Muscle layer of duodenum (tissue), 2 donors: ENCODE measurements around the gene PRKG1.
"Not testable (repeated sequence)": the region's sequence is repeated elsewhere in the genome, so short reads cannot be mapped to it uniquely, and the experiment has no call there.

ENCODE experiments used
- H3K27ac ChIP-seq: one replicate; pipeline ENCODE4 v1.7.0; 2013; ENCODE audit warnings: mild to moderate bottlenecking, low read length
- H3K27me3 ChIP-seq: one replicate; pipeline ENCODE4 v1.7.0; 2013; ENCODE audit warnings: low read depth, mild to moderate bottlenecking, control low read depth, low read length
- H3K36me3 ChIP-seq, 2 donors: one replicate each; pipeline ENCODE4 v1.7.0; 2013; ENCODE audit warnings: low read length in 2 of 2, control low read depth in 1 of 2, mild to moderate bottlenecking in 1 of 2; ENCODE audit not compliant: insufficient read depth in 2 of 2, control insufficient read depth in 1 of 2
- H3K4me1 ChIP-seq, 2 donors: one replicate each; pipeline ENCODE4 v1.7.0; 2013; ENCODE audit warnings: low read length in 2 of 2, mild to moderate bottlenecking in 2 of 2, control low read depth in 1 of 2, moderate library complexity in 1 of 2; ENCODE audit not compliant: insufficient read depth in 2 of 2, control insufficient read depth in 1 of 2
- H3K4me3 ChIP-seq, 2 donors: one replicate each; pipeline ENCODE4 v1.7.0; 2013; ENCODE audit warnings: low read length in 2 of 2, low read depth in 1 of 2, mild to moderate bottlenecking in 1 of 2
- H3K9me3 ChIP-seq, 2 donors: one replicate each; pipeline ENCODE4 v1.7.0; 2013; ENCODE audit warnings: low read length in 2 of 2, control low read depth in 1 of 2, mild to moderate bottlenecking in 1 of 2; ENCODE audit not compliant: control insufficient read depth in 1 of 2
- donor health status: healthy.

Gene PRKG1

DNA sequence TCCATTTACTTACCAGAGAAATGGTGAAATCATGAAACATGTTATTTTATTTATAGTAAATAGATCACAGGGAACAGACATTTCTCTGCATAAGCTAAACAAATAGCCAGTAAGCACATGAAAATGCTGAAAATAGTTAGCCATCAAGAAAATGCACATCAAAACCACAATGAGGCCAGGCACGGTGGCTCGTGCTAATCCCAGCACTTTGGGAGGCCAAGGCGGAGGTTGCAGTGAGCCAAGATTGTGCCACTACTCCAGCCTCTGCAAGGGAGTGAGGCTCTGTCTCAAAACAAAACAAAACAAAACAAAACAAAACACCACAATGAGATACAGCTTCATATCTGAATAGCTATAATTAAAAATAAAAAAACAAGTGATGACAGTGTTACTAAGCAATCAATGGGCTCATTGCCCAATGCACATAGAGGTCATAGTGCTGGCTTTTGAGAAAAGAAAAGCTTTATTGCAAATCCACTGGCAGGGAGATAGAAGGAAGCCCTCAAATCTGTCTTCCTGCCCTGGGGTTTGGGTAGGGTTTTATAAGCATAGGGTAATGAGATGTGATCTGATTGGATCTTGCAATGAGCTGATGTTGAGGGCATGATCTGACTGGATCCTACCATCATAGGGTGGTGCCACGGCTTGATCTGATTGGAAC lies 608.9 kb downstream of the PRKG1 start:
- H3K27ac ChIP-seq = no peak overlapping the region
- H3K4me3 ChIP-seq = no peak overlapping the region
- H3K4me1 ChIP-seq = peaks cover 0 to 5% of the 10 kb centered on the region in 2 donors
- H3K9me3 ChIP-seq = no peaks in the 10 kb centered on the region
- no peaks in the 10 kb centered on the region for H3K27me3 ChIP-seq
- no peaks in the 10 kb centered on the region for H3K36me3 ChIP-seq

DNA sequence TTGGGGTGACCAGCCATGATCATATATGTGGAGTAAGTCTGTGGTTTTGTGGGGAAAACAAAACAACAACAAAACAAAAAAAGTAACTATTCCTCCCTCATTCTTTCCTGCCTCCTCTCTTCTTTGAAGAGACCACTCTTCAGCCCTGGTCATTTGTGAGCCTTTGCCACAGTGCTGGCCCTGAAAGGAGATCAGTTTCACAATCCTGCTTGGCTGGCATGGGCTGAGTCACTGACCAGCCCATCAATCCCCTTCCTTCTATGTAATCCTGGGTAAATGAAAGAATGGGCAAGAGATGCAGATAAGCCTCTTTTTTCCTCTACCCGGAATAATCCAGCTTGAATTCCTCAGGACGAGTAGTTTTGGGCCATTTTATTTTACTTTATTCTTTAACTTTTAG lies 611.5 kb downstream of the PRKG1 start:
- H3K36me3 ChIP-seq = no peaks in the 10 kb centered on the region
- no peak overlapping the region for H3K4me3 ChIP-seq
- no peaks in the 10 kb centered on the region for H3K9me3 ChIP-seq
- peaks cover 0 to 5% of the 10 kb centered on the region in 2 donors for H3K4me1 ChIP-seq
- H3K27me3 ChIP-seq = no peaks in the 10 kb centered on the region
- H3K27ac ChIP-seq = no peak overlapping the region

DNA sequence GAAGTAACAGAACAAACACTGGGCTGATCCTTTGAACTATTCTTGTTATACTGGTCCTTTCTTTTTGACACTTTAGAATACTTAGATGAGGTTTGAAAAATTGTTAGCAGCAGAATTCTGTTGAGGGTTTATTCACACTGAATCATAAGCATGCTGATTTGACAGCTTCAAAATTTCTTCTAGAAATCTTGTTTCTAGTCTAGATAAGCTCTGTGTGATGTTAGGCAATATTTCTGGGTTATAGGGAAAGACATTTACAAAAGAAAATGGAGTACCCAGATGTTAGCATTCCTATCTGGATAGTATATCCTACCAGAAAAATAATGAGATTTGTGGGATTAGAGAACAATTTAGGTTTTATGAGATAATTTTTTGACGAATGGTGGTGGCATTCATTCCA lies 613.0 kb downstream of the PRKG1 start:
- Histone ChIP-seq H3K27me3 (no peaks in the 10 kb centered on the region), H3K9me3 (no peaks in the 10 kb centered on the region), H3K4me3 (no peak overlapping the region), H3K36me3 (no peaks in the 10 kb centered on the region), H3K4me1 (peaks cover 0 to 5% of the 10 kb centered on the region in 2 donors), H3K27ac (no peak overlapping the region)

DNA sequence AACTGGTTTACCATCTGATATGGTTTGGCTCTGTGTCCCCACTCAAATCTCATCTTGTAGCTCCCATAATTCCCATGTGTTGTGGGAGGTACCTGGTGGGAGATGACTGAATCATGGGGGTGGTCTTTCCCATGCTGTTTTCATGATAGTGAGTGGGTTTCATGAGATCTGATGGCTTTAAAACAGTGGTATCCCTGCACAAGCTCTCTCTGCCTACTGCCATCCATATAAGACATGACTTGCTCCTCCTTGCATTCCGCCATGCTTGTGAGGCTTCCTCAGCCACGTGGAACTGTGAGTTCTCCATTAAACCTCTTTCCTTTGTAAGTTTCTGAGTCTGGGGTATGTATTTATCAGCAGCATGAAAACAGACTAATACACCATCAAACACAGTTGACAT lies 614.5 kb downstream of the PRKG1 start:
- H3K4me1 ChIP-seq, H3K27me3 ChIP-seq, H3K27ac ChIP-seq, H3K4me3 ChIP-seq, H3K9me3 ChIP-seq, H3K36me3 ChIP-seq: not testable (repeated sequence)

DNA sequence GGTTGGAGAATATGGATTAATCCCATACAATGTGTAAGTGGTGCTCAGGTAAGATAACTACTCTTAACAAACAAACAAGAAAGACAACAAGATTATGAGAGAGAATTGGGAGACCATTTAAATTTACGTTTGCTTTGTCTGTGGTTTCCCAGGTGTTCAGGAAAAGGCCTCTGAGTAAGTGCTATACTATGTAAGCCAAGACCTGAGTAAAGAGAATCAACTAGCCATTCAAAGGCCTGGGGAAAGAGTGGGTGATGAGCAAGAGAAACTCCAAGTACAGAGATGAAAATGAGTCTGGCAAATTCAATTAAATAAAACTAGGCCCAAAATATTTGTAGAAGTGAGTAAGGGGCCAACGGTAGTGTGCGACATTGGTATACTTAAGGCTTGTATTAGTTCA lies 615.2 kb downstream of the PRKG1 start:
- Histone ChIP-seq H3K4me3 (no peak overlapping the region), H3K27me3 (no peaks in the 10 kb centered on the region), H3K4me1 (no peaks in the 10 kb centered on the region), H3K9me3 (no peaks in the 10 kb centered on the region), H3K36me3 (no peaks in the 10 kb centered on the region), H3K27ac (no peak overlapping the region)

DNA sequence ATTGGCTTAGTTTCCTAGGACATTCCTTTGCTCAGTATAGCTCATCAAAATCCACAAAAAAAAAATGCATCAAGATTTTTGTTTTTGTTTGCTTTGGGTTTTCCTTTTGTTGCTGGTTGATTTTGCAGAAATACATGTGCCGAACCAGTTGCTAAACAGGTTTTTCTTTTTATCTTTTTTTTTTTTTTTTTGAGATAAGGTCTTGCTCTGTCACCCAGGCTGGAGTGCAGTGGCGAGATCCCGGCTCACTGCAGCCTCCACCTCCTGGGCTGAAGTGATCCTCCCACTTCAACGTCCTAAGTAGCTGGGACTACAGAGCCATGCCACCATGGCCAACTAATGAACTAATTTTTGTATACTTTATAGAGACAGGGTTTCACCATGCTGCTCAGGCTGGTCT lies 616.8 kb downstream of the PRKG1 start:
- H3K4me3 ChIP-seq = no peak overlapping the region
- no peak overlapping the region for H3K27ac ChIP-seq
- no peaks in the 10 kb centered on the region for H3K27me3 ChIP-seq
- peaks cover 0 to 7% of the 10 kb centered on the region in 2 donors for H3K4me1 ChIP-seq
- no peaks in the 10 kb centered on the region for H3K36me3 ChIP-seq
- no peaks in the 10 kb centered on the region for H3K9me3 ChIP-seq

DNA sequence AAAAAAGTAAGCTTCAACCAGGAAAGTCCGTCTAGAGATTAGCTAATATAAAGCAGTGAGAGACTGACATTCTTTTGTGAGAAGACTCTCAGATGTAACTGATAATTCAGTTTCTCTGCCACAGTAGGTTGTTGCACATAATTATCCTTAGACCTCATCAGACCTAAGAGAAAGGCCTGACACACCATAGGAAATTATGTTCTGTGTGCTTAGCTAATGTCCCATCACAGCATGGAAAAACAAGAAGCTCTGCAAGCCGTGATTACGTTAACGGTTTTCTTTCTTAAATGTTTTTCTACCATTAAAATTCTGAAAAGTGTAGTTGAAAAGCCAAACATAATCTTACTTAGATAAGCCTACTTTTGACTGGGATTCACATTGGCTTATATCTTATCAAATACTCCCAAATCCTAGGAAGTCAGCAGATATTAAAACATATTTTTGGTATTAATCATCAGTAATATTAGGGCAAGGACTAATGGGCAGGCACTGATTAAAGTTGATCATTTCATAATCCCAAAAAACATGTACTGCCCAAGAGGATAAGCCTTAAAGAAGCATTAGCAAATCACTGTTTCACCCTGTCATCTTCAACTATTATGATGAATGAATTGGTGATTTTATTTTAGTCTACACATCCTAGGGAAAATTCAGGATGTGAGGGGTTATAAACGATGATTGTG lies 619.9 kb downstream of the PRKG1 start:
- peaks cover 0 to 5% of the 10 kb centered on the region in 2 donors for H3K36me3 ChIP-seq
- H3K4me3 ChIP-seq = no peak overlapping the region
- H3K27me3 ChIP-seq = no peaks in the 10 kb centered on the region
- no peak overlapping the region for H3K27ac ChIP-seq
- H3K4me1 ChIP-seq = peaks cover 14 to 25% of the 10 kb centered on the region in 2 donors
- no peaks in the 10 kb centered on the region for H3K9me3 ChIP-seq

DNA sequence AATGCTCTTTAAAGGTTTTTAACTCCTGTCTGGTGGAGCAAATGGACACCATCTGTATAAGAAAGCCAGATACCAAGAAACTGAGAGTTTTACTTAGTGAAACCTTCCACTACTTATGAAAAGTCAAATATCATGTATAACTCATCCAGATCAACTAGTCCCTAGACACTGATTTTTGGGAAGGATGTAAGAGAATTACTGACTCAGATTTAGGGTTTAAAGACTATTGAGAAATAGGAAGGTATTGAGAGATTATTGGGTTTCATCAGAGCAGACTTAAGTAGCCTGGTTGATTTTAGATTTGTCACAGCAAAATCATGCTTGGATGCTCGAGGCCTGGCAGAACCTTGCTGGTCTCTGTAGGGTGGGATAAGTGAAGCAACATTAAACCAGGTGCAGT lies 622.0 kb downstream of the PRKG1 start:
- no peak overlapping the region for H3K4me3 ChIP-seq
- H3K27me3 ChIP-seq = no peaks in the 10 kb centered on the region
- H3K9me3 ChIP-seq = no peaks in the 10 kb centered on the region
- peaks cover 14 to 25% of the 10 kb centered on the region in 2 donors for H3K4me1 ChIP-seq
- H3K36me3 ChIP-seq = peaks cover 0 to 5% of the 10 kb centered on the region in 2 donors
- H3K27ac ChIP-seq = no peak overlapping the region

DNA sequence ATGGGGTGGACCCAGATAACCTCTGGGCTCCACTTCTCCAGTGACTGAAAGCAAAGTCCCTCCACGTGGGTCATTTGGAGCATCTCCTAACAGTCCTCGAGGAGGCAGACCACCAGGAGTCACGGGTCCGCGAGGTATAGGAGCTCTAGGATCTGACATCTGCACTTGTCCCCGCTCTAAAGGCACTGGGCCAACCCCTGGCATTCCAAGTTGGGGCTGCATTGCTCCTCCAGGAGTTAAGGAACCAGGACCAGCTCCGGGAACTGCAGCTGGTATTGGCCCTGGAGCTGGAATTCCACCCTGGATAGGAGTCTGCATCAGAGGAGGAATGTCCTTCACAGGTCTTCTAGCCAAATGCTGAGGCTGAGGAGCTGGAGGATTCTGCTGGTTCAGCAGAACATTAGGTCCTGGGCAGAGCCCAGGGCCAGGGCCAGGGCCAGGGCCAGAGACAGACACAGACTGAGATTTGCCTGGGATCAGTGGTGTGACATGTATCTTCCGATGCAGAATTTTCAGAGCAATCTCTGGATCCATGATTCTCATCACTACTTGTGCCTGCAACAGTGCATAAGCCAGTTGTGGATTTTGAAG lies 624.3 kb downstream of the PRKG1 start:
- H3K27ac ChIP-seq = peak overlapping the region; percentile 98
- peak overlapping the region; percentile 86 to 97 for H3K4me3 ChIP-seq
- no peaks in the 10 kb centered on the region for H3K9me3 ChIP-seq
- peaks cover 14 to 25% of the 10 kb centered on the region in 2 donors for H3K4me1 ChIP-seq
- no peaks in the 10 kb centered on the region for H3K27me3 ChIP-seq
- peaks cover 0 to 5% of the 10 kb centered on the region in 2 donors for H3K36me3 ChIP-seq

DNA sequence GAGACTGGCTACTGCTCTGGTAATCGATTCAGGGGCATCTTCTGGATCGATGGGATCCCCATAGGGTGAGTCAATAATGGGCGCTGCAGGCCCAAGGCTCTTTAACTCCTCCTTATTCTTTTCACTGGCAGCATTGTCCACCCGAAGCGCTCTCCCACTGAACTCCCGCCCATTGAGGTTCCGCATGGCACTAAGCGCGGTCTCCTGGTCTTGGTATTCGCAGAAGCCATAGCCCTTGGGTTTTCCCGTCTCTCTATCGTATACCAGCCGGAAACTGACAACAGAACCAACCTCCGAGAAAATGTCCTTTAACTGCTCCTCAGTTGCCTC lies 624.8 kb downstream of the PRKG1 start:
- H3K4me1 ChIP-seq = peaks cover 14 to 25% of the 10 kb centered on the region in 2 donors
- H3K36me3 ChIP-seq = peaks cover 0 to 5% of the 10 kb centered on the region in 2 donors
- peak overlapping the region; percentile 98 for H3K27ac ChIP-seq
- no peaks in the 10 kb centered on the region for H3K9me3 ChIP-seq
- peak overlapping the region; percentile 86 to 97 for H3K4me3 ChIP-seq
- no peaks in the 10 kb centered on the region for H3K27me3 ChIP-seq

DNA sequence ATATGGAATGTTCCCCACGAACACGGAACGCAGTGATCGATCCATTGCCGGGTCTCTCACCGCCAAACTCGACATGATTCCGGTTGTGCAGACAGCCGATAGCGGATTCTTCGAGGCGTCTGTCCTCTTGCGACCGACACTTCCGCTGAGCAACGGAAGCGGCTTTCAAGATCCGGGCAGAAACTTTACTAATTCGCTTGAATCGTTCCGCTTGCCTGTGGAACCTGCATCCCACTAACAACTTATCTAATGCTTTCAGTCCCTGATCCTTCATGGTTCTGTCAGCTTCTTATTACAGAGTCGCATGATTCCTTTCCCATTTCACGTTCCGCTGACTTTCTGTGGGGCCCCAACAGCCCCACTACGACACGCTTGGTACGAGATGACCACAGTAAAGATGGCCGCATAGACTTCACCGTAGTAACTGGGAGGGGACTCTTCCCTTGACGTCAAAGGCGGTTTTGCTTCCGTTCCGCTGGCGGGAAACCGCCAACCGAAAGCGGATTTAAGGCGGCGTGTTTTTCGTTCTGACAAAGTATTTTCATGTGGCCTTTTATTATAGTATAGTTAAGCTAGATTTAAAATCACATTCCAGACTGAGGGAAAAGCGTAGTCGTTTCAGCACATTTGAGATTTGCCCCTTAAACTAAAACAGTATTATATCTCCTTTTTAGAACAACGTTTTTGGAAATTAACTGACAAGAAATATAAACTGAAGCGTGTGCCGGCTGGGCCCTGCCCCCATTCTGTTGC lies 625.4 kb downstream of the PRKG1 start, which contains the start of gene CSTF2T:
TSS of gene CSTF2T (minus strand) at position 121 of the 753 bp plus-strand sequence. CDS start at position 75, 46 bp downstream.
- no peaks in the 10 kb centered on the region for H3K9me3 ChIP-seq

More for the DNA sequence above, 625.4 kb downstream of the PRKG1 start, which contains the start of gene CSTF2T:
- peaks cover 14 to 25% of the 10 kb centered on the region in 2 donors for H3K4me1 ChIP-seq
- H3K27me3 ChIP-seq = no peaks in the 10 kb centered on the region
- peak within 1 kb of the TSS; percentile 86 to 97 for H3K4me3 ChIP-seq
- peak within 1 kb of the TSS; percentile 98 for H3K27ac ChIP-seq
- H3K36me3 ChIP-seq = peaks cover 0 to 5% of the 10 kb centered on the region in 2 donors
